Measurements from ENCODE around the gene BAHCC1.

Gene BAHCC1

DNA sequence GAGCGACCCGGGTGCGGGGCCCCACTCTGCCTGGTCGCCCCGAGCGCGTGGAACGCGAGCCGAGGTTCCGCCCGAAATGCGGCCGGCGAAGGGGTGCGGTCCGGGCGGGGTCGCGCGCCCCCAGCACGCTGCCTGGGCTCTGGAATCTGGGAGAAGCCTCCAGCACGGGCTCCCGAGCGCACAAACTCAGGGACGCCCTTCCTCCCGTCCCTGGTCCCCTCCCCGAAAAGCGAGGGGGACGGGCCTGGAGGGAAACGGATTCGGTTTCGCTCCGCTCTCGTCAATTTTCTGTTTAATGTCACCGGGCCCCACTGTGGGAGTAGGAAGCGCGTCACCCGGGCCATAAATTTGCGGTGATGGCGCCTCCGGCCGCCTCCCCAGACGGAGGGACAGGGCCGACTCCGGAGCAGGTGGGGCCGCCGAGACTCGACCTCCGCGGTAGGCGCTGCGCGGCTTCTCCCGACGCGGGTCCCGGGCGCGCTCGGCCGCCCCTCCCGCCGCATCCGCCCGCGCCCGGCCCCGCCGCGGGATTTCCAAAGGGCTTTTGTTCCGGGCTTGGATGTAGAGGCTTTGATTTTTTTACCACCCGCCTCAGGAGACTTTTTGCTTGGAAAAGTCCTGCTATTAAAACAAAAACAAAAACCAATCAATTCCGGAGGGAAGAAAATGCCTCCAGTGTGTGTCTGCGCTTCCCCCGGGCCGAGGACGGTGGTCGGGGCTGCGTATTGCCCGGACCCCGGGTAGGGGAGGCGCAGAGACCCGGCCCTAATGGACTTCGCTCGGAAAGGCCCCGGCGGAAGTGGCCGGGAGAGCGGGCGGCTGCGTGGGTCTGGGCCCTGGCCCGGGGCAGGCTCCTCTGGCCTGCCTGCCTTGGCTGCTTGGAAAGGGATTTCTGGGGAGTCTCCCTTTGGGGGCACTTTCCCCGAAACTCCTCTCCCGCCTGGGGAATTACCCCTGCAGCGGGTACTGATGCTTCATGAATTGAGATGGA, 7.9 kb upstream of the BAHCC1 start:
- DNase-seq, result peak; percentile 63 to 73

DNA sequence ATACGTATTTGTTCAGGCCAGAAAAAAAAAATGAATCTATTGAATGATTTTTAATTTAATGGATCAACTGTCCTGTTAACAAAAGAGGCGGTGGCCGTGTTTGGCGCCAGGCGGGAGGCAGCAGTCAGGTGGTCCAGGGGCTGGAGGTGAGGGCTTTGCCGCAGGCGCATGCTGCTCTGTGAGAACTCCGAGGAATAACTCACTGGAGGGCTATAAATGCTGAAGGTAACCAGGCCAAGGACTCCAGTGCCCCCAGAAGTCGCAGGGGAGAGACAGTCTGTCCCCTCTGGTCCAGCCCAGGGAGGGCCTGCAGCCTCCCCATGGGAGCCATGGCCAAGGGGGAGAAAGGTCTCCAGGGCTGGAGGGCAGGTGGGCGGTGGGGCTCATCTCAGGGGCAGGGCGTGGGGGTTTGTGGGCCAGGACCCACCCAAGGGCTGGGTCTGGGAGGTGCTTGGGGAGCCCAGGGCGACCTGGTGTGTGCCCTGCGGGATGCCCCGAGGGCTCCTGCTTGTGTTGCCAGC, 7.1 kb upstream of the BAHCC1 start:
- DNase-seq, result no peak

DNA sequence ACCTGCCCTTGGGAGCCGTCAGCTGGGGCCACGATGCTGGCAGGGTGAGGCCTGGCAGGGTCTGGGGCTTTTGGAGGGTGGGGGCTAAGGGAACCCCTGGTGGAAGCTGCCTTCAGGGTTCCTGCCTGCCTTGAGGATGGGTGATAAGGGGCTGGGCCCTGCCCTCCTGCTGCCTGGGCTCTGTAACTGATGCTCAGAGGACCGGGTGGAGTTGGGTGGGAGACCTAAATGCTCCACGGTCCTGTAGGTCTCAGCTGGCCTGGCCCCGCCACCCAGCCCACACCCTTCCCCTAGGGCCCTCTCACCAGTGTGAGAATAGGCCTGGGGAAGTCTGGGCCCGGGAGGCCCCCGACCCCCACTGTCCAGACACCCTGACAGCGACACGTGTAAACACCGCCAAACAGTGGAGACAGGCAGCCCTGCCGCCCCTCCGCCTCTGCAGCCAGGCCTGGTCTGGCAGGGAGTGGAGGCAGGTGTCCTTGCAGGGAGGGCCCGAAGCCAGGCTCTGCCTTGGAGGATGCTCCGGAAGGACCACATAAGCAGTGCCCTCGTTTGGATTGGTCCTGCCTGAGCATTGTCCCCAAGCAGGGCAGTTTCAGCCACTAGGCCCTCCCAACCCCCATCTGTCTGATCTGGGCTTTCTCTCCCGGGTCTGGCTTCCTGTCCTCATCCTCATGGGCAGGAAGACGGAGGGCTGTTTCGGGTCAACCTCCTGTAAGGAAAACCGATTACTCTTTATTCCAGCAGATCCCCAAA, 6.5 kb upstream of the BAHCC1 start:
- no peak for DNase-seq

DNA sequence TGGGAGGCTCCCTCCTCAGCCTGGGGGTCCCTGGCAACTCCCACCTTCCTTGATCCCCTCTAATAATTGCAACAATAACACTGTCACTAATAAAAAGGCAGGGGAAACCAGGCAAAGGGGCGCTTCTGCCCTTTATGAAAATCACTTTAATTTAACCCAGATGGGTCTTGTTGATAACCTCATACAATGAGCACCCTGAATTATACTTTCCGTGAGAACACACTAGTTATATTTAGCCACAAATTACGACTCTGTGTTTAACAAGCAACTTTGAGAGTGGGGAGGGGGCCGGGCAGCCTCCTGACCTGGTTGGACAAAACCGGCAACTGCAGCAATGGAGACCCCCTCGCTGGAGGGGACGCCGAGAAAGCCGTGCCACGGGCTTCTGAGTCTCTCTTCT, 5.7 kb upstream of the BAHCC1 start:
- DNase-seq, result no peak

DNA sequence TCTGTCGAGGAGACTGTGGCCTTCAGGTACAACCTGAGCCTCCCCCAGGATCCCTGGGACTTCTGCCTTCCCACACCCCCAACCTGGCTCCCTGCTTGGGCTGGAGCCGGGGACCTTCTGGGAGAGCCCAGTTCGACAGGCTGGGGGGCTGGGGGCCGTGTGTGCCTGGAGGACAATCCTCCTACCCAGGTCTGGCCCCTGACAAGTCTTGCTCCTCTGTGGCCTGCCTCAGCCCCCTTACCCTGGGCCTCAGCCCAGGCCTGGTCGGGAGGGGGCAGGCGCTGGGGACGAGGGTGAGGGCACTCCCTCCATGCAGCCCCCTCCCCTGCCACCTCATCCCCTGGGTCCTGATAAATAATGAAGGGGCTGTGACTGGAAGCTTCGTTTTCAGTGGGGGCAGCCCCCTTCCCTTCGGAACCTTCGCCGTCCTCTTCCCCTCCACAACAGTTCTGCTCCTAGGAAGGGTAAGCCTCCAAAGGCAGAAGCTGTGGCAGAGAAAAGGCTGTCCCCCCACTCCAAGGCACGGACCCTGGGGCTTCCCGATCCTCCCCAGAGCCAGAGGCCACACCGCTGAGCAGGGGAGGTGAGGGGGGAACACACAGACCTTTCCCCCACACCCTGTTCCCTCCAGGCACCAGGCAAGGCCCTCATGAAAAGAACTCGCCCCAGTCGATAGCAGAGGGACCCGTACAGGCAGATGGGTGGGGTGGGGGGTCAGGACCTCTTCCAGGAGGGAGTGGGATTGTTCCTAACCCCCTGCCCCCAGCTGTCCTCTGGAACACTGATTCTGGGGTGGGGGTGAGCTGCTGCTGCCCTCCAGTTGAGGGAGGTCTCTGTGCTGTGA, 5.0 kb upstream of the BAHCC1 start:
- no peak for DNase-seq

DNA sequence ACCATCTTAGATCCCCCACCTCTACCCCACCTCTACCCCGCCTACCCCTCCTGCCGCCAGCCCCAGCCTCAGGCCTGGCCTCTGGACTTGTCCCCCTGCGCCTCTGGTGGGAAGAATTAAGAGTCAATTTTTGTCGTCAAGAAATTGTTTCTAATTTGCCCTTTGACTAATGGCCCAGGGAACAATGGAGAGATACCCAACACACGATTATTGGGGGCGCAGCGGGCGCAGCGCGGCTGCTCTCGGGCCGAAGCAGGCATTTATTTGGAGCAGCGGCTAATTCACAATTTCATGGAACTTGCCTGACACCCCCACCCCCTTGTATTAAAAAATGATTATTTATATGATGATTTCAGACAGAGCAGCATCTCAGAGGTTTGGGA, 4.4 kb upstream of the BAHCC1 start:
- no peak for DNase-seq

DNA sequence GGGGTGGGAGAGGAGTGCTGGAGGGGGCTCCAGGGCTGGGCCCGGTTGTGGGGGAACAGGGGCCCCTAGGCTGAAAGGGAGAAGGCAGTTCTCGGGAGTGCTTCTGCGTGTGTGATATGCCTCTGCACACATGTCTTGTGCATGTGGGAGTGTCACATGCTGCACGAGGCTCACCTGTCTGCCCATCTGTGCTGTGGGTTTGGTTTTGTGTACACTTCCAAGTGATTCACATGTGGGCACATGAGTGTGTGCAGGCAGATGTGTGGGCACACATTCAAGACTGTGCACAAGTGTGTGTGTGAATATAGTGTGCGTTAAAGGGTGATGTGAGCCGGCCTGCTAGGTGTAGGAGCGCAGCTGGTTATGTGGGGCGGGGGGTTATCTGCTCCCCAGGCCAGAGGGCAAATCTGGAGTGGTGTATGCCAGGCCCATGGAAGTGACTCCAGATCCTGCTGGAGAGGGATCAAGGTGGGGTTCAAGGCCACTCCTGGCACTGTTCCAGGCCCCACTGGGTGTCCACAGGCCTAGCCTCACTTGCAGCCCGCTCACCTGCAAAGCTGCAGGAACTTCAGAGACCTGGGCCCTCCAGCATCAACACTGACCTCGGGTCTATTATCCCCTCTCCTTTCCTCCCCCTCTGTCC, 3.8 kb upstream of the BAHCC1 start:
- no peak for DNase-seq

DNA sequence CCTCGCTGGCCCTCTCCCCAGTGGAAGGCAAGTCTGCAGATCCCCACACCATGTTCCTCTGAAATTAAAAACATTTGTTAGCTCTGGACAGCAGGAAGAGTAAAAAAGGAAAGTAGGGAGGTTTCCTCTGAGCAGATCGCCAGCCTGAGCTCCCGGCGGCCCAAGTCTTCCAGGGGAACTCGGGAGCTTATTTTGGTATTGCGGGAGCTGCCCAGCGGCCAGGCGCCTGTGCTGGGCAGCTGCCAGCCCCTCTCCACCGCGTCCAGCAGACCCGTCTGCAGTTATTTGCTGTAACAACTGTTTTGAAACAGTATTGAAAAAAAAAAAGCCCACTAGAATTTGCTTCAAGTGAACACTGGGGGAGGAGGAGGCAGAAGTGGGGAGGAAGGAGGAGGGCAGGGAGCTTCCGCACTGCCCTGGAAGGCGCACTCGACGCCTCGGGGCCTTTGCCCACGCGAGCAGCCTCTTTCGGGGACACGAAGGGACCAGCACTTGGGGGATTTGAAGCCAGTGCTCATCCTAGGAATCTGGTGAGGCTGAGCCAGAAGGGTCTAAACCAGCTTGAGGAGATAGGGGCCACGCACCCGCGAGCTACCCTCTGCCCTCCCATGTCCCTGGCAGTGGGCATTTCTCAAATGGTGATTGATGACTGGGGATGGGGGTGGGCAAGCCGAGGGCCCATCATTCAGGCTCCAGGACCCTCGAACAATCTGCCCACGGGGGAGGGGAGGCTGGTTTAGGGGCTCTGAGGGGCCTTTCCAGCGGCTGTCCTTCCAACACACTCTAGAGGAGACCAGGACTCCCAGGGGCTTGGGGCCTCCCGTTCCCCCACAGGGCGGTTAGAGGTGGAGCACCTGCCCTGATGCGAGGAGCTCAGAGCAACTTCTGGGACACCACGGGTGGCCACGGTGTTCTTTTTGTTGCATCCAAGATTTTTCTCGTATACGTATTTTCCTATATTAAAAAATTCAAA, 3.0 kb upstream of the BAHCC1 start:
- DNase-seq, result no peak

DNA sequence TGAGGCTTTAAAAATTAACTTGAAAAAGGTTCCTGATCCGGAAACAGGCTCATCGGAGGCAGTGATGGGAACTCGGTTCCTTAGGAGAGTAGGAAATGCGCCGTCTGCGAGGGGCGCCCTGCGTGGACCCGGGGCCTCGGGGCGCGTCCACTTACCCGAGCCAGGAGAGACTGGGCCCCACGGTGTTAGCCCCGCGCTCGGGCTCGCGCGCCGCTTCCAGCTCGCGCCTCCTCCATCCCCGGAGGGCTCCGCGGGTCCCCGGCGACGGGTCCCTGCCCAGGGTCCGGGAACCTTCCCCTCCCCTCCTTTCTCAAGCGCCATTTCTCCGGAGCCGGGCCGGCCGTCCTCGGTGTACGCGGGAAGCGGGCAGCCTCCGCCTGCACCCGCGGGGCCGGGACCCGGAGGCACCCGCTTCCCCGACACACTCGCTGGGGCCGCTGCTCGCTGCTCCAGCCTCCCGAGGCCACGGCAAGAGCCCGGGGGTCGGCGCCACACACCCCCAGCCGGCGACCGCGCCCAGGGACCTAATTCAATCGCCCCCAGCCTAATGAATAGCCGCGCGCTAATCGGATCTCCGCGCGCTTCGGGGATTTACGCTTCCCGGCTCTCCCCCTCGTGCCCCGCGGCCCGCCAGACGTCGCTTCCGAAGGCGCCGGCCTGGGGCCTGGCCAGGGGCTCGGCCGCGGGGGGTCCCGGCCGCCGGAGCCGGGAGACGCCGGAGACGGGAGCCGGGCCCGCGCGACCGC, 2.2 kb upstream of the BAHCC1 start:
- DNase-seq, result no peak

DNA sequence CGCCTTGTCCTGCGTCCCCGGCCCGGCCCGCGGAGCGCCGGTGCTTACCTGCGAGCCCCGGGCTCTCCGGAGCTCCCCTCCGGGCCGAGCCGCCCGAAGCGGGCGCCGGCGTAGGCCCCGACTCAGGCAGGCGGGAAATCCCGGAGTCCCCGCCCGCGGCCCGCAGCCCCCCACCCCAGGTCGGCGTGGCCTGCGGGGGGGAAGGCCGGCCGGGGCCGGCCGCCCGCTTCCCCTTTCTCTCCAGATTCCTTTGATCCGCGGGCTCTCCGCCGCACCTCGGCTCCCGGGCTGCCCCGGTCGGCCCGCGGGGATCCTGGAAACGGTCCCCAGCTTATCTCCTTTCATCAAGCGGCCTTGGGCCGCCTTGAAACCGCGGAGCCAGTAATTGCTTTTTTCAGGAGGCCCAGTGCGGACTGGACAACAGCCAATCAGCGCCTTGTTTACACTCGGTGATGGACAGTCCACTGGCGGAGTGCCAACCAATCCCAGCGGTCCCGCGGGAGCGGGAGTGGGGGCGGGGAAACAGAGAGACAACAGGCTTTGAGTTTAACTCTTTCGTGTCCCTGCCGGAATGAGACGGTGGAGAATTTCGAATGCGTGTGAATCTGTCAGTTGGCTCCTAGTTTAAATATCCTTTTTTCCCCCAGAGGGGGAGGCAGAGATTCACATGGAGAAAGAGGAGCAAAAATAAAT, 1.4 kb upstream of the BAHCC1 start:
- peak; percentile 90 to 94 for DNase-seq

DNA sequence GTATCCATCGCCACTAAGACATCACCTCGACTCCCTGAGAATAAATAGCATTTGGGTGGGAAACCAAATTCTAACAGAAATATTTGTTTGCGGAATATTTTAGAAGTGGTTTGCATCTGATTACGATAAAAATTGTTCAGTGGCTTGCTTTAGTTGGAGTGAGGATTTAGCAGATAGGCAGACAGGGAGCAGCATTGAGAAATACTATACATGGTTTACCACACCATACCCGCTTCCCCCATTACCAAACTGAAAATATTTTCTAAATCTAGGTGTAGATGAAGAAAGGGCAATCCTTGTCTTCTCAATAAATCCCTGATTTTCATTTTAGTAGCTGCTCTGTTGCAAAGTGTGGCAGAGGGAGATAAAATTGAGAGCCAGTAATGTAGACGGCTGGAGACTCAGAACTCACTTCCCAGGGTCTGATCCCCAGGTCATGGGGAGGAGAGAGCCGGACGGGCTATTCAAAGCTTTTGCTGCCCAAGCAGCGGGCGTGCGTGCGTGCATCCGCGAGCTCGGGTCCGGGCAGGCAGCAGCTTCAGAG, 808 bp upstream of the BAHCC1 start:
- DNase-seq, result no peak

DNA sequence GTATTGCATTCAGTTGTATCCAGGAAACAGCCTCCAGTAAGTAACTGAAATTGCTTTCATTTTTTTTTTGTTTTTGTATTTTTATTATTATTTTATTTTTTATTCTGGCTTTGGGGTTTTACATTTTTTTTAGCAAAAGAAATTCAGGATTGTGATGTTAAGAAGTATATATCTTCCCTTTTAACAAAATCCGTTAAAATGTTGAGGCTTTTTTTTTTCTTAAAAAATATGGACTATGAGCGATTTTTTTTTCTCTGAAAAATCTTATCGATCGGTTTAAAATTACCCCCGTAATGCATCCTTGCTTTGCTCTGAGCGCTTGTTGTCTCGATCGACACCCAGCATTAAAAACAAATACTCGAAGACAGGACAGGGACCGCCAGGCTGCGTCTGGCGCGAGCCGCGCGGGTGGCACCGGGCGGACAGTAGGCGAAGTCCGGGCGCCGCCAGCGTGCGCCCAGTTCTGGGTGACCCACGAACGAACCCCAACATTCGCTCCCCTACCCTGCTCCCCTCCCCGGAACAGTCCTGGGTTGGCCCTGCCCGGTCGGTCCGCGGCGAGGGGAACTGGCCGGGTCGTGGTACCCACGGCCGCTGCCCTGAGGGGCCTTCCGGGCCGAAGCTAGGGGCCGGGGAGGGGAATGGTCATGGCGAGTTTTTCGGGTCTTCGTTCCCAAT, 482 bp downstream of the BAHCC1 start:
- DNase-seq, result no peak

DNA sequence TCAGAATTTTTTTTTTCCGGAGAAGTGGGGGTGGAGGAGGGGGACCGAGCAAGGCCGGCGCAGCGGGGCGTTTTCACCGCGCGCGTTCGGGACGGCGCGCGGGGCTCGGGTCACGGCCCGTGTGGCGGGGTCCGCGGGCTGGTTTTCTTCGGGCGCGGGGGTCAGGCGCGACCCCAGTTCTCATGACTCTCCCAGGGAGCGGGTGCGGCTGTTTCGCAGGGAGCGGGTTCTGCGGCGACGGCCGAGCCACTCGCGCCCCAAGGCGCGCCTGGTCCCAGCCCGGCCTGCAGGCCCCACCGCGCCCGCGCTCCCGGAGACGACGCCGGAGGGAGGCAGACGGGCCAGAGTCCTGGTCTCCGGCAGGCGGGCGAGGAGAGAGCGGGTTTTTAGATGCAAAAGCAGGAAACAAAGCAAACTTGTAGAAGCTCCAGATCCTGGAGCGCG, 1.0 kb downstream of the BAHCC1 start:
- DNase-seq, result no peak

DNA sequence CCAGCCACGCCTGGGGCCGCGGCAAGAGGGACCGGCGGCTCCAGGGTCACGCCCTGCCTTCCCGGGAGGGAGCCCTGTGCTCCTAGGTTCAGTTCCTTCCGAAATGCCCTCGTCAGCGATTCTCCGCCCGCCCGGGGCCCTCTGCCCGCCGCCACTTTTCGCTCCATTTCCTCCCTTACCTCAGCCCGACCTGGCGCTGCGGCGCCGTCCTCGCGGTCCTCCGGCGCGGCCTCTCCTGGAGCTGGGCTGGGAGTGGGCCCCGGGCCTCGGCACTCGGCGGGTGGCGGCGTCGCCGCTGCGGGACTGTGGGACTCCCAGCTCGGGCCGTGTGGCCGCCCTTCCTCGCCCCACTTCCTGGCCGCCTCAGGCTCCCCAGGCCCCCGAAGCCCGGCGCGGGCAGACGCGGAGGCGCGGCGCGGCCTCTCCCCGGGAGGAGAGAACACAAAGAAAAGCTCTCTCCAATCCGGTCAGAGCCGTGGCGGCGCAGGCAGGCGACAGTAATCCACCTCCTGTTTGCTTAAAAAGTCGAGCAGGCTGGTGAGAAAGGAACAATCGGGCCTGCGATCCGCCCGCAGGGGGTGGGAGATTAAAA, 1.6 kb downstream of the BAHCC1 start:
- DNase-seq, result peak; percentile 44 to 51

DNA sequence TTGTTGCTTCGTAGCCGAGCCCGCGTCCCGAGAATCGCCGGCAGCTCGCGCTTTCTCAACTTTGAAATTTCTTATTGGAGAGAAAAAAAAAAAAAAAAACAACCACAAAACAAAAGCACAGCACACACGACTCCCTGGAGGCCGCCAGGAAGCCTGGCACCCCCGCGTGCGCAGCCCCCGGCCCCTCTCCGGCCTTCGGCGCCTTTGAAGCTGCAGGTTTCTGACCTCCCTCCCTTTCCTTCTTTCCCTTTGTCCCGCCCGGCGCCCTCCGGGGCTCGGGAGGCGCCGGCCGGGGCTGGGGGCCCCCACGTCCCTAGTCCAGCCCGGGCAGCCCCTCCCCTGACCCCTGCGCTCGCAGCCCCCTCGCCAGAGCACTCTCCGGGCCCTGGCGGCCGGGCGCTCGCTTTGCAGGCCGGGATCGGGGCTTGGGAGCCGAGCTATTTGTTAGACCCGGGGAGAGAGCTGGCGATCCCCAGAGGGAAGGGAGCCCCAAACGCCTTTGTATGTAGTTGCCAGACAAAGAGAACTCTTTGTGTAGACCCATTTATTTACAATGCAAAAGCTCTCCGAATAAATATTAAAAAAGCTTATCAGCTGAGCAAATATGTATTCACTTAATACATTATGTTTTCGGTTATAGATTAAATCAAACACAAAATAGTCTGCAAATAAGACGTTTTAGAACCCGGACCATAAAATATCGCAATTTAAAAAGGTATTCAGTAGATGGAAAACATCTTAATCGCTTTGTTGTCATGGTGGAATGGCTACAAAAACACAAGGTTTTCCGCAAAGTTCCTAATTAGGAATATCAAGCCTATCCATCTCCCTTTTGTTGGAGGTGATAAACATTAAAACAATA, 2.3 kb downstream of the BAHCC1 start:
- peak in 1 of 2 experiments; percentile 36 for DNase-seq

DNA sequence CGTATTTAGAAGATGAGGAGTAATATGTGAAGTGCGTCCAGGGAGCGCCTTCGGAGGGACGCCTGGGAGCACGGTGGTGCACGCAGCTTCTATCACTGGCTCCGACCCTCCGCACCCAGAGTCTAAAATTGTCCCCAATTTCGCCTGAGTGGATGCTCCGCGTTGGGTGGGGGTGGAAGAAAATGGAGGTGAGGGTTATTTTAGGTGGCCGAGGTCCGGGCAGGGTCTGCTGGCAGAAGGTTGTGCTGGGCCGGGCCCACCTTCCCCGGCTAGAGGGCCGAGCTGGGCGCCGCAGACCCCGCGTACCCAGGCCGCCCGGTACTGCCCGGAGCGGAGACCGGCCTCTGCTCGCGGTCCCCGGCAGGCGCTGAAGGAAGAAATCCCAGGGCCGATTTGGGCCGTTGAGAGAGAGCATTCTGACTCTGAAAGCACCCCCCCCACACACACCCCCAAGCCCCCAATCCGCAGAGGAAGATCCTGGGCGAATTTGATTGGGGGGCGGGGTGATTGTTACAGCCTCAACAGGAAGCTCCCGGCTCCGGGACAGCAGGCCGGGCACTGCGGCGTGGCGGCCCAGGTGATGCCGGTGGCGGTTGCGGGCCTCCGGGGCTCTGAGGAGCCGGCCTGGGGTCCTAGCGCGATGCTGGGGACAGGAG, 3.0 kb downstream of the BAHCC1 start:
- no peak for DNase-seq

Measured in activated CD4-positive, alpha-beta T cell treated with anti-CD3 and anti-CD28 coated beads, Interleukin-2, amount 50 U/mL, for 48 hours (primary cell).